Astrocyte of the cerebellum (primary cell): Measurements from ENCODE around the gene C6orf62.
"Not testable (repeated sequence)": the region's sequence is repeated elsewhere in the genome, so short reads cannot be mapped to it uniquely, and the experiment has no call there.

Source experiments
- DNase-seq: peaks from one replicate; pipeline ENCODE4 v3.0.0-alpha.2; 2011; ENCODE audit warnings: low read depth
- H3K4me3 ChIP-seq: 2 replicates; pipeline ENCODE4 v1.5.1; 2011; ENCODE audit warnings: mild to moderate bottlenecking, low read depth, low read length, moderate library complexity
- CTCF ChIP-seq: IDR thresholded peaks from 2 replicates; pipeline ENCODE4 v1.5.1; 2012; ENCODE audit warnings: low read length, low read depth, moderate library complexity, mild to moderate bottlenecking; ENCODE audit errors: missing control alignments
- in situ Hi-C: cut with HindIII; loops from 2 replicates; pipeline ENCODE4 v1.10.0; 2017; ENCODE audit warnings: low sequenced_read_pairs

The C6orf62 gene

GRCh38 chr6:24752917-24753492 lies 34.1 kb upstream of the C6orf62 start:
- no peak overlapping the region for H3K4me3 ChIP-seq
- TF ChIP-seq CTCF = no peak
- in situ Hi-C loops = no loop called here
- no peak for DNase-seq

GRCh38 chr6:24752503-24752902 lies 33.5 kb upstream of the C6orf62 start:
- H3K4me3 ChIP-seq = no peak overlapping the region
- in situ Hi-C loops = no loop called here
- no peak for TF ChIP-seq CTCF
- no peak for DNase-seq

- DNase-seq, H3K4me3 ChIP-seq, in situ Hi-C loops: not testable (repeated sequence)
These were observed 31.9 kb upstream of the C6orf62 start for GRCh38 chr6:24750878-24751277.

- no peak overlapping the region for H3K4me3 ChIP-seq
- in situ Hi-C loops = no loop called here
- TF ChIP-seq CTCF = no peak
- DNase-seq = no peak
These were observed 30.3 kb upstream of the C6orf62 start for GRCh38 chr6:24749297-24749696.

GRCh38 chr6:24744911-24745310 lies 26.0 kb upstream of the C6orf62 start:
- H3K4me3 ChIP-seq = no peak overlapping the region
- TF ChIP-seq CTCF = no peak
- in situ Hi-C loops = no loop called here
- DNase-seq = no peak

GRCh38 chr6:24743944-24744335 lies 25.0 kb upstream of the C6orf62 start:
- no peak for TF ChIP-seq CTCF
- DNase-seq = no peak
- in situ Hi-C loops = no loop called here
- no peak overlapping the region for H3K4me3 ChIP-seq

GRCh38 chr6:24743265-24743943 lies 24.4 kb upstream of the C6orf62 start:
- peak; percentile 91 for DNase-seq
- H3K4me3 ChIP-seq = no peak overlapping the region
- in situ Hi-C loops = no loop called here
- no peak for TF ChIP-seq CTCF
